ENCODE measurements around the gene ANP32E.

DNA sequence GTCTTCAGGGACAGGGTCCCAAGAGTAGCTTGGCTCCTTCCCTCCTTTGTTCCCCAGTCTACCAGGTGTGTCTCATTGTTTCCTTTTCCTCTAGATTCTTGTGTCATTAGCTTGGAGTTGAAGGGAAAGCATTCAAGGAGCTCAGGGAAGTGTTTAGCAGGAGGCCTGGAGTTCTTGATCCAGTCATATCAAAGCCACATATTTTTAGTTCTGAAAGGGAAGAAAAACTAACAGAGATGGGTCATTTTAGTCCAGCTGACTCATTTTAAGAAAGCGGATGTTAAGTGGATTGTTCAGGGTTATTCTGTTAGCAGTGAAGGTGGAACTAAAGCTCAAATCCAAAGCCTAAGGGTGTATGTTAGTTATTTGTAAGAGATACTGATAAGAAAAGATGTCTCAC is 37.4 kb upstream of the ANP32E start:
- TF ChIP-seq POLR2A (IDR thresholded peaks at IDR 0.05) = no peak
- TF ChIP-seq, protein P1, sequence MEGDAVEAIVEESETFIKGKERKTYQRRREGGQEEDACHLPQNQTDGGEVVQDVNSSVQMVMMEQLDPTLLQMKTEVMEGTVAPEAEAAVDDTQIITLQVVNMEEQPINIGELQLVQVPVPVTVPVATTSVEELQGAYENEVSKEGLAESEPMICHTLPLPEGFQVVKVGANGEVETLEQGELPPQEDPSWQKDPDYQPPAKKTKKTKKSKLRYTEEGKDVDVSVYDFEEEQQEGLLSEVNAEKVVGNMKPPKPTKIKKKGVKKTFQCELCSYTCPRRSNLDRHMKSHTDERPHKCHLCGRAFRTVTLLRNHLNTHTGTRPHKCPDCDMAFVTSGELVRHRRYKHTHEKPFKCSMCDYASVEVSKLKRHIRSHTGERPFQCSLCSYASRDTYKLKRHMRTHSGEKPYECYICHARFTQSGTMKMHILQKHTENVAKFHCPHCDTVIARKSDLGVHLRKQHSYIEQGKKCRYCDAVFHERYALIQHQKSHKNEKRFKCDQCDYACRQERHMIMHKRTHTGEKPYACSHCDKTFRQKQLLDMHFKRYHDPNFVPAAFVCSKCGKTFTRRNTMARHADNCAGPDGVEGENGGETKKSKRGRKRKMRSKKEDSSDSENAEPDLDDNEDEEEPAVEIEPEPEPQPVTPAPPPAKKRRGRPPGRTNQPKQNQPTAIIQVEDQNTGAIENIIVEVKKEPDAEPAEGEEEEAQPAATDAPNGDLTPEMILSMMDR (IDR thresholded peaks at IDR 0.05) = no peak

Data from lower leg skin (tissue), 3 donors.